ENCODE results near the gene DUOX1. TPM values are rescaled to one million over a fixed set of nuclear protein-coding genes. Genes with fewer than 3 reads are reported as not detected.
"Not testable (repeated sequence)": the region's sequence is repeated elsewhere in the genome, so short reads cannot be mapped to it uniquely, and the experiment has no call there.

Gene DUOX1
- total RNA-seq, 1 experiment from 2014 or later, result not detected

- intact Hi-C loops (cut with micrococcal nuclease; ENCODE audit: unreplicated experiment), result no loop called here
- no peaks in the 10 kb centered on the region for H3K36me3 ChIP-seq (ENCODE audit: low read depth)
- H3K4me1 ChIP-seq (replicated peaks; ENCODE audit: insufficient read depth), result no peaks in the 10 kb centered on the region
- CTCF ChIA-PET, result no interaction called here
- no peaks in the 10 kb centered on the region for H3K9me2 ChIP-seq (ENCODE audit: insufficient read depth)
- H2AFZ ChIP-seq, result no peak overlapping the region
- no peaks in the 10 kb centered on the region for H3K27me3 ChIP-seq (ENCODE audit: insufficient read depth, low read depth)
- H3K27ac ChIP-seq, result no peak overlapping the region
- H3F3A ChIP-seq (ENCODE audit: insufficient read depth, low read depth), result no peaks in the 10 kb centered on the region
- no peaks in the 10 kb centered on the region for H4K20me1 ChIP-seq (ENCODE audit: insufficient read depth)
- H3K79me2 ChIP-seq (ENCODE audit: low read depth), result no peaks in the 10 kb centered on the region
- TF ChIP-seq CTCF (conservative IDR thresholded peaks at IDR 0.05), result no peak
- no peak for TF ChIP-seq EZH2 (IDR thresholded peaks at IDR 0.05; ENCODE audit: low read depth)
- H3K4me3 ChIP-seq, result no peak overlapping the region
- H3K9me3 ChIP-seq (ENCODE audit: insufficient read depth, low read depth), result no peaks in the 10 kb centered on the region
- DNase-seq, result no peak
- H3K4me2 ChIP-seq, result no peak overlapping the region
- no TSS peak for BruUV-seq (replicated peaks)
- POLR2A ChIA-PET (ENCODE audit: unreplicated experiment), result no interaction called here
Observed at GRCh38 chr15:45100884-45101625, 28.7 kb upstream of the DUOX1 start.

DNA sequence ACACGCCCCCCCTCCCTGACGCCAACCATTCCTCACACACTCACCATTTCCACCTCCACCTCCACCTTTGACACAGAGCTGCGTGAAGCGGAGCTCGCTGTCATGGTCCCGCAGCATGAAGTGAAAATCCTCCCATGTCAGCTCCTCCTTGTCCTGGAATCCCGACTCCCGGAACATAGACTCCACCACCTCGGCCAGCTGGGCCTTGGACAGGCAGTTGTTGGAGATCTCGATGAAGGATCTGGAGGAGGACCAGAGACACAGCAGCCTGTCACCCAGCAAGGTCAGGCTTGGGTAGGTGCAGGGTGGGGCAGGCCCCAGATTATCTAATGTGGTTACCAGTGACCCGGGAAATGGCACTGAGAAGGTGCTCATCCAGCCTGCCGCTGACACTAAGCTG lies 28.0 kb upstream of the DUOX1 start:
- Histone ChIP-seq H3F3A (ENCODE audit: insufficient read depth, low read depth) (no peaks in the 10 kb centered on the region), H3K27me3 (ENCODE audit: insufficient read depth, low read depth) (no peaks in the 10 kb centered on the region), H3K27ac (no peak overlapping the region), H3K9me3 (ENCODE audit: insufficient read depth, low read depth) (no peaks in the 10 kb centered on the region), H3K36me3 (ENCODE audit: low read depth) (no peaks in the 10 kb centered on the region), H2AFZ (no peak overlapping the region), H3K9me2 (ENCODE audit: insufficient read depth) (no peaks in the 10 kb centered on the region), H4K20me1 (ENCODE audit: insufficient read depth) (no peaks in the 10 kb centered on the region), H3K4me3 (no peak overlapping the region), H3K4me2 (no peak overlapping the region), H3K4me1 (replicated peaks; ENCODE audit: insufficient read depth) (no peaks in the 10 kb centered on the region), H3K79me2 (ENCODE audit: low read depth) (no peaks in the 10 kb centered on the region)
- TF ChIP-seq EZH2 (IDR thresholded peaks at IDR 0.05; ENCODE audit: low read depth) (no peak), CTCF (conservative IDR thresholded peaks at IDR 0.05) (no peak)
- ChIA-PET POLR2A (ENCODE audit: unreplicated experiment) (no interaction called here), CTCF (no interaction called here)
- intact Hi-C loops (cut with micrococcal nuclease; ENCODE audit: unreplicated experiment), result no loop called here
- DNase-seq, result no peak
- BruUV-seq (replicated peaks), result no TSS peak

GRCh38 chr15:45102226-45102625 lies 27.6 kb upstream of the DUOX1 start:
- no peak overlapping the region for H2AFZ ChIP-seq
- POLR2A ChIA-PET (ENCODE audit: unreplicated experiment), result no interaction called here
- H3F3A ChIP-seq (ENCODE audit: insufficient read depth, low read depth), result no peaks in the 10 kb centered on the region
- no peaks in the 10 kb centered on the region for H3K79me2 ChIP-seq (ENCODE audit: low read depth)
- DNase-seq, result no peak
- H3K9me2 ChIP-seq (ENCODE audit: insufficient read depth), result no peaks in the 10 kb centered on the region
- no peaks in the 10 kb centered on the region for H3K27me3 ChIP-seq (ENCODE audit: insufficient read depth, low read depth)
- CTCF ChIA-PET, result no interaction called here
- no TSS peak for BruUV-seq (replicated peaks)
- no peak overlapping the region for H3K4me2 ChIP-seq
- no peaks in the 10 kb centered on the region for H3K9me3 ChIP-seq (ENCODE audit: insufficient read depth, low read depth)
- H3K4me1 ChIP-seq (replicated peaks; ENCODE audit: insufficient read depth), result no peaks in the 10 kb centered on the region
- no peaks in the 10 kb centered on the region for H3K36me3 ChIP-seq (ENCODE audit: low read depth)
- no peak for TF ChIP-seq EZH2 (IDR thresholded peaks at IDR 0.05; ENCODE audit: low read depth)
- no peak overlapping the region for H3K27ac ChIP-seq
- H3K4me3 ChIP-seq, result no peak overlapping the region
- H4K20me1 ChIP-seq (ENCODE audit: insufficient read depth), result no peaks in the 10 kb centered on the region
- intact Hi-C loops (cut with micrococcal nuclease; ENCODE audit: unreplicated experiment), result no loop called here

- H3K4me3 ChIP-seq; H3K36me3 ChIP-seq (ENCODE audit: low read depth); H3K27ac ChIP-seq; H3K79me2 ChIP-seq (ENCODE audit: low read depth); BruUV-seq (replicated peaks); H3F3A ChIP-seq (ENCODE audit: insufficient read depth, low read depth); intact Hi-C loops (cut with micrococcal nuclease; ENCODE audit: unreplicated experiment); H4K20me1 ChIP-seq (ENCODE audit: insufficient read depth); POLR2A ChIA-PET (ENCODE audit: unreplicated experiment); H3K27me3 ChIP-seq (ENCODE audit: insufficient read depth, low read depth); H2AFZ ChIP-seq; H3K4me2 ChIP-seq; H3K4me1 ChIP-seq (replicated peaks; ENCODE audit: insufficient read depth); DNase-seq; CTCF ChIA-PET; H3K9me2 ChIP-seq (ENCODE audit: insufficient read depth); H3K9me3 ChIP-seq (ENCODE audit: insufficient read depth, low read depth): not testable (repeated sequence)
Observed at GRCh38 chr15:45104170-45104569, 25.6 kb upstream of the DUOX1 start.

Measured in PC-9 (cell line).